OCI-LY7 (cell line): ENCODE measurements around the gene MED25.

Experiments
- EZH2phosphoT487 ChIP-seq: fragments of 200-600 bp; sonication (generic); IDR thresholded peaks from 2 replicates; pipeline ENCODE4 v1.6.1; 2018; ENCODE audit warnings: low read depth, borderline replicate concordance, mild to moderate bottlenecking, mixed run types, antibody characterized with exemption, low read length, moderate library complexity, mixed read lengths
- TF ChIP-seq, protein P1 (sequence below): fragments of 200-600 bp; sonication (generic); conservative IDR thresholded peaks from 2 replicates; pipeline ENCODE4 v1.5.1; 2014; ENCODE audit warnings: mild to moderate bottlenecking, antibody characterized with exemption, low read length, moderate library complexity, mixed read lengths

DNA sequence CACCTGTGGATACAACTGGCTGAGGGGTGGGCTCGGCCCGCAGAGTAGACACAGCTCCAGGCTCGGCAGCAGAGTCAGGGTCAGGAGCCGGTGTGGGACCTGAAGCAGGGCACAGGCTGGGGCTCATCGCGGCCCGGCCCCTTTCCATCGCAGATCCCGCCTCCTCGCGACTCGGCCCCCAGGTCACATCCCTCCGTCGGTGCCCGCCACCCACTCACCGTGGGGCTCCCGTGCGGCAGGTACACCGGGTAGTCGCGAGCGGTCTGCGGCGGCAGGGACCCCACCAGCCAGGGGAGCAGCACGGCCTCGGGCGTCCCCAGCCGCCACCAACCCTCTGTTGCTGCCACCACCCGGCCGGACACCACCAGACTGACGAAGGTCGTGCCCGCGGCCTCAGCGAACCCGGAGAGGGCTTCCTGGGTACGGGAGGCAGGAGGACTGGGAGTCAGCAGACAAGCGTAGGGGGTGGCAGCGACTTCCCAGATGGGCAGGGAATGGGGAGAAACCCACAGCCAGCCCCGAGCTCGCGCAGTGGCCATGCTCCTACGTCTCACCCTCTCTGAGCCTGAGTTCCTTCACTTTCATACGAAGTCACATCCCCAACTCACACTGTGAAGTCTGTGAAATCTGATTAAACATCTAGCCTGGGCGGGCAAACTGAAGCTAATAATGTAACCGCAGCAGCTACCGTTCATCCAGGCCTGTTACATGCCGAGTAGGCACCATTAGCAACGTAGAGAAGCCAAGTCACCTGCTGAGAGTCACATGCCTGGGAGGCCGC, 8.7 kb upstream of the MED25 start:
- TF ChIP-seq, protein P1, sequence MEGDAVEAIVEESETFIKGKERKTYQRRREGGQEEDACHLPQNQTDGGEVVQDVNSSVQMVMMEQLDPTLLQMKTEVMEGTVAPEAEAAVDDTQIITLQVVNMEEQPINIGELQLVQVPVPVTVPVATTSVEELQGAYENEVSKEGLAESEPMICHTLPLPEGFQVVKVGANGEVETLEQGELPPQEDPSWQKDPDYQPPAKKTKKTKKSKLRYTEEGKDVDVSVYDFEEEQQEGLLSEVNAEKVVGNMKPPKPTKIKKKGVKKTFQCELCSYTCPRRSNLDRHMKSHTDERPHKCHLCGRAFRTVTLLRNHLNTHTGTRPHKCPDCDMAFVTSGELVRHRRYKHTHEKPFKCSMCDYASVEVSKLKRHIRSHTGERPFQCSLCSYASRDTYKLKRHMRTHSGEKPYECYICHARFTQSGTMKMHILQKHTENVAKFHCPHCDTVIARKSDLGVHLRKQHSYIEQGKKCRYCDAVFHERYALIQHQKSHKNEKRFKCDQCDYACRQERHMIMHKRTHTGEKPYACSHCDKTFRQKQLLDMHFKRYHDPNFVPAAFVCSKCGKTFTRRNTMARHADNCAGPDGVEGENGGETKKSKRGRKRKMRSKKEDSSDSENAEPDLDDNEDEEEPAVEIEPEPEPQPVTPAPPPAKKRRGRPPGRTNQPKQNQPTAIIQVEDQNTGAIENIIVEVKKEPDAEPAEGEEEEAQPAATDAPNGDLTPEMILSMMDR: 0 out of 2 replicates have a peak, but pooled peaks have one; percentile 28
- TF ChIP-seq EZH2phosphoT487: no peak
